Measurements from ENCODE around the gene GLIS2.

GRCh38 chr16:4307215-4308037 lies 8.4 kb upstream of the GLIS2 start:
- peak in 5 of 11 experiments; percentile 24 to 49 (median 44) for TF ChIP-seq CTCF (IDR thresholded peaks at IDR 0.05 in 8 of 11, conservative IDR thresholded peaks at IDR 0.05 in 3 of 11)
- TF ChIP-seq POLR2A (IDR thresholded peaks at IDR 0.05) = peak in 1 of 3 donors; percentile 26
